Activated CD4-positive, alpha-beta T cell treated with anti-CD3 and anti-CD28 coated beads for 4 hours (primary cell): ENCODE measurements around the gene SPAG16.

ENCODE experiments used
- DNase-seq, 2 donors: peaks; one replicate each; pipeline ENCODE4 v3.0.0-alpha.2; 2020

The SPAG16 gene

DNA sequence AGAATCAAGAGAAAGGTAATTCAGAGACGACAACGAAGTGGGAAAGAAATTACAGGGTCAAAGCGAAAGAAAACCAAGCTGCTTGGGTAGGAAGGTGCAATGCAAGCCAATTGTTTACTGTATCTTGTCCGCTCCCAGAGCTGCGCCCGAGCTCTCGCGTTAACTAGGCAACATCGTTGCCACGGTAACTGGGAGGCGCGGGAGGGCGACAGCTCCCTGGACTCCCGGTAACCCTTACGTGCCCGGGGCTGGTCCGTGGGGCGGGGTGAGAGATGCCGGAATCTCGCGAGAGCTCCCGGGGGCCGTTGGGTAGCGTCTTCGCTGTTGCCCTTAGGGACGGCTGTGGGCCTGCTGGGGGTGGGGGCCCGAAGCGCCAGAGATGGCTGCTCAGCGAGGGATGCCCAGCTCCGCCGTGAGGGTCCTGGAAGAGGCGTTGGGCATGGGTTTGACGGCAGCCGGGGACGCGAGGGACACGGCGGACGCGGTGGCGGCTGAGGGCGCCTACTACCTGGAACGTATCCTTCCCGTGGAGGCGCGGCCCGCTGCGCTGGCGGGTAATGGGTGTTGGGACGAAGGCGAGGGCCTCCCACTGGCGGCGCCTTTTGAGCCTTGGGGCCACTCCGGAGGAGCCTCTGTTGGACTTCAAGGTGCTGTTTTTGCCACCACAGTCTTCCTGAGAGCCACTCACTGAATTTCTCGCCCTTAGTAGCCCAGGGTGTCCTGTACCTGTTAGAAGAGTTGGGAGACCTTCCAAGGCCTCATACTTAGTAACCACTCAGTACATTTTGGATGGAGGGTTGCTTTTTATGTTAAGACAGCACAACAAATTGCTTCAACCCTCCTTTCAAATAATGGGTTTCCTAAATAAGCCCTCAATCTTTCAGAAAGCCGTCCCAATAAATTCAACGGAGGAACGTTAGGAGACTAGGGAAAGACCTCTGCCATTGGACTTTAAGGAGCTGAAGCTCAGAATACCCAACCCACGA, at the start of gene SPAG16:
Gene SPAG16, plus strand, starts transcription at position 360 of the 986 bp plus-strand sequence.
- DNase-seq, result peak; percentile 95 to 97

DNA sequence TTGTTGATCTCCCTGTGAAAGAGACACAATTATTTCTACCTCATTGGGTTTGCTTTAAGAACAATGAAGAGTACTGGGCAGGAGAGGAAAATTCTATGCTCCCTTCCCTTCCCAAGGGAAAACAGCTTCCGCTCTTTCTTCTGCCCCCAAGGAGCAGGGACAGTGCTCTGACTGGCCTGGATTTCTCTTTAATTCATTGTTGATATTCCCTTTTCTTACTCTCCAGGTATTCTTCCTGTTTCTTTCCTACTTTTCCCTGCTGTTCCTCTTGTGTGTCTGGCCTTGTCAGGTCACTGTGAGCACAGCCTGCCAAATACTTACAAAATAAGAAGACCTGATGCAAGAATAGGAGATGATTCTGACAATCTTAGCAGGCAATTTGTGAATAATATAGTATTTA, 49.6 kb upstream of the SPAG16 start:
- no peak for DNase-seq

DNA sequence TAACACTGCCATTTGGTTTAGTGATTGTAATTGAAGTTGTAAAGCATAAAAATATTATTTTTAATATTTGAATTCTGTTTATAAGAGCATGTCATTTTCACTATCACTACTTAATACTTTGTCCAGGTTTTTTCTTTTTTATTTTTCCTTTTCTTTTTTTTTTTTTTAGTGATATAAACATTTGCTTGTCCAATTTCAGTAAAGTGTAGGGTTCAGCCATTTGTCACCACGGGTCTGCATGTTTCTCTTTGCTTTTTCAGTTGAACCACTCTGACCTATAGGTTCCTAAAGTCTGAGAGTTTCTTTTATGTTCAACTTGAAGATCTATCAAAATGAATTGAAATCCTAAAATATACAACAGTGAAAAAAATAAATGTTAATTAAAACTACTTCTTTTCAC, 48.5 kb upstream of the SPAG16 start:
- no peak for DNase-seq

DNA sequence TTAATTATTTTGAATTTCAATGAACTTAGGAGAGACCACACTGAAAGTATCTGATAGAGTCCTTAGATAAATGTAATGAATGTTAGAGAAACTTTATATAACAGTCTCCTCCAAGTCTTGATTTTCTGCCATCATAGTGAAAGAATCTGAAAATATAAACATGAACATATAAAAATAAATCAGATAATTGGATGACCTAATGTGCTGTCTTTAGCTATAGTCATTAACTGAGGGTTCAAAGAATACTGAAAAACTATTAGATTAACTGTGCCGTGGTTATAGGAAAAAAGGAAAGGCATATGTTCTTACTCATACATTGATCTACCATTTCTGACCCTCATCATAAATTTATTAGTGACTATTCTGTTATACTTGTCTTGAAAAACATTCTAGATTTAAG, 47.0 kb upstream of the SPAG16 start:
- DNase-seq, result no peak

DNA sequence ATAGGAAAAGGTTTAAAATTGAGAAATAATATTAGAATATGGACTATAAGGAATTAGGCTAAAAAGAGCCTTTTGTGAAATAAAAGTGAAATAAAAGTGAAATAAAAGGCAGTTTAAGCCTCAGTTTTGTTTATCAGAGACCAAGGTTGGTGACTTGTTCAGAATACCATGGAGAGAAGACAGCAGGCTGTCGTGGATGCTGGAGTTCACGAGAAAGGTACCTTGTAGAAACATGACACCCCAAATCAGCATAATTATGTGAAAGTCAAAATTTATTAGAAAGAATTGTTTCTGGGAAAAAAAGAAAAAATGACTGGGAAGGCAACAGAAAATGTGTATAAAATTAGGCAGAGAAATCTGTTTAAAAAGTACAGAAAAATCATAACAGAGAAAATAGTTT, 46.5 kb upstream of the SPAG16 start:
- no peak for DNase-seq

DNA sequence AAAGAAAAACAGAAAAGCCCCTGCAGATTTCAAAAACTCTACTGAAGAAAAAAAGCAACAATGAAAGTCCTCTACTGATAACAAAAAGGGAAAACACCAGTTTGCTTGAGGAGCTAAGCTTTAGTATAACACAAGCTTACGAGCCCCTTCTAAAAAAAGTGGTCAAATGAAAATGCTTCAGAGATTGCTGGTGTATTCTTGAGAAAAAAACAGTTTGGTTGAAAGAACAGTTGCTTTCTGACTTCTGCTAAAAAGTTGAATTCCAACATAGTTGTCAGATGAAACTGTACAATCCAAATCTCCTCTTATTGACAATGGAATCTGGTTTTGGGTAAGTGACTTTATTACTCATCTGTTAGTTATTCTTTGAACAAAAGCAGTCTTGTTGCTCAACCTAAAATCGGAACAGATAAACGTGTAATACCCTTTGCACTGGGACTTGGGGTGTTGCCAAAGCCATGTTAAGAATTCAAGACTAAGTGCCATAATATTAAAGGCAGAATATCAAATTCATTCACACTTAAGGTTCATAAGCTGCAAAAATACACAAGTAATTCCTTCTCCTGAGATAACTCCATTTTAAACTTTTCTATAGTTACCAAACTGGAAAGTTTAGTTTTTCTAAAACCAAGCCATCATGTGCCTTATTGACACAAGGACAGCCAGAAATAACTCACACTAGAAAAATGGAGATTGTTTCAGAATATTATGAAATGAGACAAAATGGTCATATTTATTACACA, 45.3 kb upstream of the SPAG16 start:
- no peak for DNase-seq

DNA sequence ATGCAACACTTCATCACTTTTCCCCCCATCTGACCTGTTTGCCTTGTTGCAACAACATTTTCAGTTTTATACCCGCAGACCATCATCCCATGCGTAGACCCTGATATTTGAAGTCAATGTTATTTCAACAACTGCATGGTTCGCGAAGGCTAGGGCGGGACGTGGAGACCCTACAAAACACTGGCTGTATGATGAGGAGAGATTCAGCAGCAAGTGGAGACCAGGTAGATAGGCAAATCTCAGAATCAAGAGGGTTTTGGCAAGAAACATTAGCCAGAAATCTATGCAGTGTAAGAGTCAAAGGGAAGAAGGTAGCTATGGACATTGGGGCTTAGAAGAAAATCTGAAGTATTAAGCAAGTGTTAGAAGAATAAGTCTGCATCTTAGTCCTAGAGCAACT, 42.4 kb upstream of the SPAG16 start:
- no peak for DNase-seq

DNA sequence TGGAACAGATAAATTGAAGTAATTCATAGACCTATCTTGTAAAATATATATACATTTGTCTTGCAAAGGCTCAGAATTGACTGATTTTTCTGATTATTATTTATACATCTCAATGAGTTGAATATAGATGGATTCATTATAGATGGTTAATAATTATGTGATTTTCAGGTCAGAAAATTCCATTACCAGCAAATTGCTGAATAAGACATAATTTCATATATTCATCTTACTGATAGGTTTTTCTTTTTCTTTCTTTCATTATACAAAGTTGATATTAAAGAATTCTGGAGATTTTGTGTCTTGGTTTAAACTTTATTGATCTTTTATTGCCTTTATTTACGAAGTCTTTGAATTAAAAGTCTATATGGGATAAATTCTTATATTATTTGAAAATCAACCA, 41.6 kb upstream of the SPAG16 start:
- no peak for DNase-seq

DNA sequence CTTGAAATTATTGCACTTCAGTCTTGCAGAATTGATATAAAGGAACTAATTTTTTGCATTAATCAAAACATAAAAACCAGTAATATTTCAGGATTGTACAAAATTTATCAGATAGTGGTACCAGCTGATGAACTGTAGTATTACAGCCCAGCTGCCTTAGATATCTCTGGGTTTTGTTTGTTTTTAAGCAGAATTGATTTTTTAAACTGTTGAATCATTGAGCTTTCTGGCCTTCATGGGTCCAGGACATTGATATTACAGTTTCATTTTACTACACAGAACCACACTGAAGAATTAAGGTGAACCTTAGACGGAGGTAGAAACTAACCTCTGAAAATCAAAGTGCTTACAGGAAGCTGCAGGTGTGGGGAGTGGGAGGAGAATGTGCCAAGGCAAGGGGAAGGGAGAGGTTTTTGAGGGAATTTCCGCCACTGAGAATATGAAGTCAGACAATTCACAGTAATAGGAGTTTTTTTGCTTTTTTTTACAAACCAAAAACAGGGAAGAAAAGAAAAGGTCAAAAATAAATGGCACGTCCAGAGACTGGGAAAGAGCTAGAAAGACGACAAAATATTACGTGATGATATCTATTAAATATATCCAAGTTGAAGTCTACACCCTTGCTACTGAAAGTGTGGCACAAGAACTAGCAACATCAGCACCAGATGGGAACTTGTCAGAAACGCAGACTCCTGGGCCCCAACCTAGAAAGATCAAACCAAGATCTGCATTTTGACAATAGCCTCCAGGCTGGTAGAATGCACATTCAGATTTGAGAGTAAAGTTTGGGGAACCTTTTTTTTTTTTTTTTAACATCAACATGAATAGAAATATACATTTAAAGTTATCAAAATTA, 40.8 kb upstream of the SPAG16 start:
- DNase-seq, result no peak

DNA sequence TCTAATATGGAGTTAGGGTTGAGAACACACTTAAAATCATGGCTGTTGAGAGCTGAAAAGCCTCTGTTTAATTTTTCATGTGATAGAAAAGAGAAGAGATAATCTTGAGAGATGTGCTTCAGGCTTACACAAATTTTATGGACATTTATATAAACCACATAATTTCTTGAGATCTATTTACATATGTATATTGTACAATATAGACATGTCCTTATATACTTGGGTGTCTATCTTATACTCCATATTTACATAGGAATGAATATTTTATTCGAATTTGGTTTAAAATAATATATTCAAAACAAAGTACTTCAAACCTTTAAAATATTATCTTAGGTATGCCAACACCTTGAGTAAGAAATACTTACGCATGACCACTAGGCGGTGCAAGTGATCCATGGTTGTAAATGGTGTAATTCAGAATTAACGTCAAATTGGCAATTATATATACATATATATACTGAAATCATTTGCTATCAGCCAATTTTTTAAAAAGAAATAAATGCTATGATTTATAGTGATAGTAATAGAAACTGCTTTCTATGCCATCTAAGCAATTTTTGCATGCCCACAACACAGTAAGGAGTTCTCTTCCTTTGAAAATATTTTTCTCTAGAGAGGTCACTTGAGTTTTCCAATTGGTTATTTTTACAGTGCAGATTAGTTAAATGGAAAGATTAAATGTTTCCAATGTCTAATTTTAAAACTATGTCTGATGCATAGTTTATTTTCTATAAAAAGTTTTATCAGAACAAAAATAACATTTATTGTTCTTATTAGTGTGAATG, 37.6 kb upstream of the SPAG16 start:
- DNase-seq, result peak; percentile 48 to 64

DNA sequence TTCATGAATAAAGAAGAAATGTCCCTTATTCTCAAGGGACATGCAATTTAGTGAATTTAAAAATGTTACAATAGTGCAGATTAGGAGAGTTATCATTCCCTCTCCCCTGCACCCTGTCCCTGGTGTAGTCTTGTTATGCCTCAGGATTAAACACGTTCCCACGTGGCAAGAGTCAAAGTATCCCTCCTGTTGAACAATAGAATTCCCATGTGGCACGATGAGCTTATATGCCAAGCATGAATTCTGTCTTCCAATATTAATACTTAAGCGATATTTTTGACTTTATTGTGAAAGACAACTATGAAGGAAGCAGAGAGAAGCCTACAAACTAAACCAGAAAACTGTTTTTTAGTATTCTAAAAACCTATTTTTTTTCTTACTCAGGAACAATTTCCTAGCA, 36.7 kb upstream of the SPAG16 start:
- DNase-seq, result no peak

DNA sequence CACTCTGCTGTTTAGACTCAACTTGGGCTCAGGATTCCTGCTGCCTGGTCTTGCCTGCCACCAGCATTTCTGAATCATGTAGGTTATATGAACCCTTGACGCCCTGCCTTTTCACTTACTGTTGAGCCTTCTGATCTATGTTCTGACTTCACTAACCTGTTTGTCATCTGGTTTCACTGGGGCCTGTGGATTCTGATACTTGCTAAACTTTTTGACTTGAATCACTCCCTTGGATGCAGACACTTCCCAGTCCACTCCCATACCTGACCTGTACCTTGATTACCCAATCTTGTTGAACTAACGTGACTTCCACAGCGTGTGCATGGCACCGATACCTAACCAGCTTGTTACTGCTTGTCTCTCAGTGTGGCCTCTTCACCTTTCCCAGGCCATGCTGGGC, 35.6 kb upstream of the SPAG16 start:
- DNase-seq, result no peak

DNA sequence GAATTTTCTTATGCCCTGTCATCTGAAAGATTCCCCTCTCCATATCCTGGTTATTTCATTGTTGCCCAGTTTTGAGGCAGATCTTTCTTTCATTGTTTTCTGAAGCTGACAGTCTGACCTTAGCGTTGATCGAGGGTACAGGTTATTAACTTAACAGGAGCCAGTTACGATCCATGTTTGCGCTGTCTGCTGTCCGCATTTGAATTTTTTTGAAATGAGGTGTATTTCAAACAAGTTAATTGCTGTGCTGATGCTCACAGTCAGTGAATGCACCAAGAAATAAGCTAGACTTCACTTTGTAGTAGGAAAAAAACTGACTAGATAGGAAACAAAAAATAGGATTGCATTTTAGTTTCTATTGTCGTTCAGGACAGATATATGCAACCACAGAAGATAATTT, 34.8 kb upstream of the SPAG16 start:
- no peak for DNase-seq

DNA sequence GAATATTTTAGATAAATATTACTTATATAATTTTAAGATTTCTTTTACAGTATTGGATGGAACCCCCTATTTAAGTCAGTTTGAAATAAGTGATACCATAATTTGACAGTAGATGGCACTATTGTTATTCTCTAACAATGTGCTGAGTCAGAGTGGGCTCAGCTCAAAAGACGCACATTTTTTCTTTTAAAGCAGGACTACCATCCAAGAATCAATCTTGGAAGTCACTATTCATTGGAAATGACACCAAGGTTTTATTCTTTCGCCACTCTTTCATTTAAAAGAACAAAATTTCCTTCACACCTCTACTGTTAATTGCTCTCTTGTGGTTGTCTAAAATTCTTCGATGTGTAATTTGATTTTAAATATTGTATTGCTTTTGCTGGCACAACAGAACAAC, 32.6 kb upstream of the SPAG16 start:
- no peak for DNase-seq

DNA sequence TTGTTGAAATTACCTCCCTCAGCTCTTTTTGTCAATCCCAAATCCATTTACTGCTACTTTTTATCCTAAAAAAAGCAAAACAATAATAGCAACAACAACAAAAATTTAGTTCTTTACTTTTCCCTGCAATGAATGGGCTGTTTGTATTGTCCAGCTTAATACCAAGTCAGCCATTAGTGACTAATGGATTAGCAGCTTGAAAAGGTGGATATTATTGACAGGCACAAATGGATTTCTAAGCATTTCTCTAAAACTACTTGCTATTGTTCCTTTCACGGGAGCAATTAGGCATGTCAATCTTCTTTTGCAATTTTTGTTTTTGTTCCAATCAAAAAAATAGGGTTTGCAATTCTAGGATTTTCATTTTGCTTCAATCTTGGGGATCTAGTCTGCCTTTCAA, 32.1 kb upstream of the SPAG16 start:
- no peak for DNase-seq

DNA sequence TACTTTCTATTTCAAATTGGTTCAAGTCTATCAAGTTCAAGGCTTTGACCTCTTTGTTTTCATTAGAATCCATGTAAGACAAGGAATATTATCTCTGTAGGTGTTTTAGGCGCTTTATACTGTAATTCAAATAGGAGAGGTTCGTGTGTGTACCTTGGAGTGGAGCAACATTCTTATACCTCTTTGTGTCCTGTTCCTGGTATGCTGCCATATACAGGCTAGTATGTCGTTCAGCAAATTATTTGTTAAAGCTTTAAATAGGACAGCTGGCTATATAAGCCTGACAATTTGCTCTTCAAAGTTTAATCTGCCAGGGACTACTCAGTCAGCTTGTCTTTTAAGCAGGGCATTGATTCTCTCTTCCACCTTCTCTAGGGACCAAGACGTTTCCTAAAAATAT, 31.1 kb upstream of the SPAG16 start:
- no peak for DNase-seq

DNA sequence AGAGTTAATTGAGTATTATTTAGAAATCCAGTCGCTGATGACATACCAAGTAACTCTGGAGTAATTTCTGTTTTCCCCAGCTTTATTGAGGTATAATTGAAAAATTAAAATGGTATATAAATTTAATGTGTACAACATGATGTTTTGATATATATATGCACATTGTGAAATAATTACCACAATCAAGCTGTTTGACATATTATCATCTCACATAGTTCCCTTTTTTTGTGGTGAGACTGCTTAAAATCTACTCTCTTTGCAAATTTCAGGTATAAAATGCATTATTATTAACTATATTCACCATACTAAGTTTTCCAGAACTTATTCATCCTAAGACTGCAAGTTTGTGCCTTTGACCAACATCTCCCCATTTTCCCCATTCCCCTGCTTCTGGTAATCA, 25.0 kb upstream of the SPAG16 start:
- DNase-seq, result no peak

DNA sequence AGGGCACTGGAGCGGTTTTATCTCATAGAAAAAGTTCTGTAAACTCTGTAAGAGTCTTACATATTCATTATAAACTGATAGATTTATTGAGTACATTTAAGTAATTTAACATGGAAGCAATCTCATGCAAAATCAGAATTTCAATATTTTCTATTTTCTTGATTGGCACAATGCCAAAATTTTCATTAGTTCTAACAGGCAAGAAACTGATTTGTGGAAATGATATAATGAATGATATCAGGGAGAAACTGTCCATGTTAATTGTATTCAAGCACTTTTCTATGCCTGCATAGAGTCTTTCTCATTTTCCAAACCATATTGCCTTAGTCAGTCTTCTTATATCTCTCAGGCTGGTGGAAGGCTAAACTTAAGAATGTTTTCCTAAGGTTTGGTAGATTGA, 23.0 kb upstream of the SPAG16 start:
- DNase-seq, result no peak

DNA sequence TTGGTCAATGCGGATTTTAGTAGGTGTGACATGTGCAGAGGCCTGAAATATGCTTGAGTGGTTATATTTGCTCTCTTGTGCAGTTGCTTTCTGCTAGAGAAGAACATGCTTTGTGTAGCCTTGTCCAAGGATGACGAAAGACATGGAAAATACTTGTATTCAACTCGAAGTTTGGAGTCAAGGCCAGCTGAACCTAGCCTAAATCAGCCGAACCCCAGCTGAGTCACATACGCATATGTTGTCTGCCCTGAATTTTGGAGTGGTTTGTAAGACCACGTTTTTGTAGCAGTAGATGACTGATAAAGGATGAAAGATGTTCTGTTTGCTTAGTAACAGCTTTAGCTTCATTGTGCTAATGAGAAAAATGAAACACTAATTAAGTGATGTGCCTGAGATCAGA, 22.5 kb upstream of the SPAG16 start:
- DNase-seq, result no peak

DNA sequence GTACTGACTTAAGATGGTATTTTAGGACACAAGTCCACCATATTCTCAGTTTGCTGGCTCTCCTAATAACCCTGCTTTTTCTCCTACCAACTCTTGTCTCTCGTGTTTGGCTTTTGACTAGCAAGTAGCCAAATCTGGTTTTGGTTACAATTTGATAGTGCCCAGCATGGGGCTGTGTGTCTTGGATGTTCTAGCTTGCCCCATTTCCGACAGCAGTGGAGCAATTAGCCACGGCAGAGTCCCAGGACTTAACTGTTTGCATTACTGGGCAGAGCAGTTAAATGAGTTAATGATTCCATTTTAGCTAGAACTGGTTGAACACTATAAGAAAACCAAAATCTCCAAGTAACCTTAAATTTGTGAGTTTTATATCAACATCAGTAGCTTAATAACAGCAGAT, 18.6 kb upstream of the SPAG16 start:
- no peak for DNase-seq

DNA sequence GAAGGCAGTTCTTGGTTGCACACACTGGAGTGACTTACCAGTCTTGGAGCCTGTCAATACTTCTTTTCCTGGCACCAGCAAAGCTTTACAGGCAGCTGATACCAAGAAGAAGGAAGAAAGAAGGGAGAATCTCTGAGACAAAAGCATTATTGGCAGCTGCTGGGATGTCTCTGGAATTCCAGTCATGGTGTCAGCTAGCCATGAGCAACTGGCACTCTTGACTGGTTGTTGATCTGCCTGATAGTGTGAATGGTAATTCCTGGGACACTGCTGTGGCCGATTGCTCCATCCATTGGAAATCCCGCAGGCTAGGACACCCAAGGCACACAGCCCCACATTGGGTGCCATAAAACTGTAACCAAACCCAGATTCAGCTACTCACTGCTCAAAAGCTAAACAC, 17.8 kb upstream of the SPAG16 start:
- DNase-seq, result no peak

DNA sequence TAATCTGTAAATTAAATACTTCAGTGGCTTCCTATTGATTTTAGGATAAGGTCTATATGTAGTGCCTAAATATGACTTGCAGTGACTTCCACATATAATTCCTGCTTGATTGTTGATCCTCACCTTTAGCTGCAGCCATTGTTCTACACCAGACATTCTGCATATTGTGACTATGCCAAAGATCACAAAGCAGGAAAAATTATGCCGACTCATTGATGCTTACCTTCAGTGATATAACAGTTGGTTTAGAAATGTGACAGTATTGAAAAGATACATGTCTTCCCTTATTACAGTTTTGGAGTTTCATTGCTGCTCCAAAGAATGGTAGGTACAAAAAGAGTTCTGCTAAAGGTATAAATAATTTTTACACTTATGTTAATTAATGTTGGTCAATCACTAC, 12.3 kb upstream of the SPAG16 start:
- no peak for DNase-seq
